GM21619 (cell line): ENCODE results near the gene GET4.

ENCODE experiments used
- ATAC-seq: cut with Tn5 transposase; IDR thresholded peaks from one replicate; pipeline ENCODE4 v1.9.1; 2021; ENCODE audit not compliant: unreplicated experiment

Gene GET4

DNA sequence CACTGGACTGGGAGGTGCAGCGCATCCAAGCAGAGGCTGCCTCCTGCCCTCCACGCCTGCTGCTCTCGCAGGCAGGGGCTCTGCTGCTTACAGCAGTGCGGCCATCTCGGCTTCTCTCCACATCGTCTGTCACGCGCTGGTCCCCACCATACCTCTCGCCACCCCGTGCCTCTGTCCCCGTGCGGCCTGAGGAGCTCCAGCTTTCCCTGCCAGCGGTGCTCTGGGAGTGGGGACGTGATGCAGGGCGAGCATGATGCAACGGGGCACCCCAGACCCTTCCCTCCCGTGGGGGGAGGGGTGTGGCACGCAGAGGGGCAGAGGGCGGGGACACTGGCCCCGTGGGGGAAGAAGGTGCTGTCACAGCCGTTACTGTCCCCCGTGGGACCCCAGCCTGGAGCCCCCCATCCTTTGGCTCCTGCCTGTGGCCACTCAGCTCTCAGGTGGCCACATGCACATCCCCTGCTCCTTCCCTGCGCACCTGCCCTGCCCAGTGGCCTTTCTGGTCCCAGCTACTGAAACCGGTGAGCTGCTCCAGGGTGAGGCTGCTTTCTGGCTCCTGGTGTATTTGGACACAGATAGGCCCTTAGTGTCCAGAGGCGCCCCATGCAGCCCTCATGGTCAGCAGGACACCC is 9.0 kb downstream of the GET4 start:
- ATAC-seq: no peak

DNA sequence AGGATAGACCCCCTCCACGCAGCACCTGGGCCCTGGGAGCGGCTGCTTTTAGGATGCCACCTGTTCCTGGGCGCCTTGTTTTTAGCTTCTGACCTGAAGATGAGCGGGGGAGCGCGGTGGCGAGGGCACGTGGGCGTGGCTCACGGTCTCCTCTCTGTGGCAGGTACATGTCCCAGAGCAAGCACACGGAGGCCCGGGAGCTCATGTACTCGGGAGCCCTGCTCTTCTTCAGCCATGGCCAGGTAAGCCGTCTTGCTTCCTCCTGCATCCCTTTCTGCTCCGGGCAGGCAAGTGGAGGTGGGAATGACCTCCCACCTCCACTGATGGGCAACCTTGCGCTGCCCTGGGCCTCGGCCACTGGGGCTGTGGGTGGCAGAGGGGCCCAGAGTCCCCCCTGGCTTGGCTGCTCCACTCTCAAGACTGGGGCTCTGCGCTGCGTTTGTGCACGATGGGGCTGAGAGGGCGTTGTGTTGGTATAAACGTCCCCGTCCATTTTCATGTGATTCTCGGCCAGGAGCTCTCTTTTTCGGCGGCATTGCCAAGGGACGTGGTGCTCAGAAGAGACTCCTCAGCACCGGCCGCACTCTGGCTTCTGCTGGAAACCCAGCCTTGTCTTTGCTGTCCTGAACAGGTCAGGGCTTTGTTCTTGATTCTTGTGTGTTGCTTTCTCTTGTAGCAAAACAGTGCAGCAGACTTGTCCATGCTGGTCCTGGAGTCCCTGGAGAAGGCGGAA is 9.7 kb downstream of the GET4 start:
- ATAC-seq: no peak

GRCh38 chr7:886626-887487 is 10.5 kb downstream of the GET4 start:
- ATAC-seq: no peak

DNA sequence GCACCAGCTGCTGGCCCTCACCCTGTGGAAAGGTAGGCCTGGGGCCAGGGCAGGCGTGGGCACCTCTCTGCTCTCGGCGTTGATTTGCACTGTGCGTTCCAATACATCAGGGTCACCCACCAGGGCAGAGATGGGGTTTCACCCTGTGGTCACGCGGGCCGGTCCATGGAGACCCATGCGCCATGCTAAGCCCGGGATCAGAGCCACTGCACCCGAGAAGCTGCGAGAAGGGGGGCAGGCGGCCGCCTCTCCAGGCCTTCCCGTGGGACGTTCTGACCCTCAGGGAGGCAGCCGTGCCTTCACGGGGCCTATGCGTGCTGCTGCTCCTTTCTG is 11.1 kb downstream of the GET4 start:
- ATAC-seq: no peak

DNA sequence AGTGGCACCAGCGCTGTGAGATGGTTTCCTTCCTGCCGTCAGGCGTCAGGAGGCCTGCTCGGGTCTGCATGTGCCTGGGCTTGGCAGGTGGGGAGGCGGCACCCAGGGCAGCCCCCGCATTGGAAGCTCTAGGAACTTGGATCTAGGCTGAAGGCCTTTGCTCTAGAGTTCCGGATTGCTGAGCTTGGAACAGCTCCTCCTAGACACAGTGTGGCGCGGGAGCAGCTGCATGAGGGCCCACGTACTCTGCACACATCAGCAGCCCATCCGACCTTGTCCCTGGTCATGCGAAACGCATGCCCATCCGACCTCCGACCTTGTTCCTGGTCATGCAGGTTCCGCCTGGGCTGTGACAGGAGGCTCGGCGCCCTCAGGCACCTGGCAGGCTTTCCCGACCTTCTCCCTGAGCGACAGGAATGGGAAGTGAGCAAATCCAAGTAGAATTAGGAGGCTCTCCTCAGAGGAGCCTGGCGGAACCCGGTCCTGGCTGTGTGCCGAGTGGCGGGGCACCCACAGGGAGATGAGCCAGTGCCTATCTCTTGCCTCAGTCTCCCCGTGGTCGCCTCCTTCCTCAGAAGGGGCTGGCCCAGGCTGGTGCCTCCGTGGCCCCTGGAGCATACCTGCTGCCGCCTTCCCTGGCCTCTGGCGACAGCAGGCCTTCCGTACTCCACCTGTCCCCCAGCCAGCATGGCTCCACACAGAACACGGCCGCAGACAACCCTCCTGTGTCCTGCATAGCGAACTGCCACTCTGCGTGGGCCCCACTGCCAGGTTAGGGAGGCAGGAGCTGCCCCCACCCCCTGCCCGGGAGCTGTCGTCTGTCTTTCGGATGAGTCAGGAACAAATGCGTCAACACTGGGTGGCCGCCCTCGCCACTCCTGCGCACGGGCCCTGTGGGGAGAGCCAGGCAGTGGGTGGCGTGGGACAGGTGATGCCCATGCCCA is 12.0 kb downstream of the GET4 start:
- no peak for ATAC-seq

DNA sequence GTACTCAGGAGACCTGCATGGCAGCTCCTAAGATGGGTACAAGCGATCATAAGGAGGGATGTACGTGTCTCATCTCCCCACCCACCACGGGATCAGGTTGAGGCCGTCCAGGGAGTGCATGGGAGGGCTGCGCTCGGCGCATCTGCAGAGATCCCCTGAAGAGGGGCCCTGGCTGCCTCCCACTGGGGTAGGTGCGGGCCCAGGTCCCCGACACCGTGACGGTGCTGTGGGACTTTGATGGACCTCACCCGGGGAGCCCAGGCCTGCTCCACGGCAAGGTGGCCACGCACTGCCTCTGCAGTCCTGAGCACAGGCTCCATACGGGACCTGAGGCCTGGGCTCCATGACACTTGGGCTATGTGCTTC is 12.7 kb downstream of the GET4 start:
- ATAC-seq: no peak

DNA sequence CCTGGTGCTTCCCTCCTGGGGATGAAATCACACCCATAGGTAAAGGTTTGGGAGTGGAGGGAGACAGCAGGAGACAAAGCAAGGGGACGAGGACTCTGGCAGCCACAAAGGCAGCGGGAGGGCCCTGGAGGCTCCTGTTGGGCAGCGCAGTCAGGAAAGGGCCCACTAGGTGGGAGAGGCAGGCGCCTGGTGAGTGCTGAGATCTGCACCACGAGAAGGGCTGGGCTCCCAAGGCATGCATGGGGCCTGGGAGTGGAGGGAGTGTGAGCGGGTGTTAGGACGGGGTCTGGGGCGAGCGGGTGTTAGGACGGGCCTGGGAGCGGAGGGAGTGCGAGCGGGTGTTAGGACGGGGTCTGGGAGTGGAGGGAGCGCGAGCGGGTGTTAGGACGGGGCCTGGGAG is 13.0 kb downstream of the GET4 start:
- no peak for ATAC-seq

DNA sequence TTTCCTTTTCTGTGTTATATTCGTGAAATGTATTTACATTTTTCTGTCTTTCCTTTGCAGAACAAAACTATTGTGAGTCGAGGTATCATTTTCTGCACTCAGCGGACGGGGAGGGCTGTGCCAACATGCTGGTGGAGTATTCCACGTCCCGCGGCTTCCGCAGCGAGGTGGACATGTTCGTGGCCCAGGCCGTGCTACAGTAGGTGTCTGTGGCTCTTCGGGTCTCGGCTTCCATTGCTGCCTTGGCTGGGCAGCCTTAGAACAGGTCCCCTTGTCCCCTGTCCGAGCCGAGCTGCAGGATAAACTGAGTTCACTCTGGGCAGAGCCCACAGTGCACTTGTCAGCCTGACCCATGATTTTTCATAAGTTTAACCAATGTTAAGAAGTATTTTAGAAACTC is 14.5 kb downstream of the GET4 start:
- ATAC-seq: no peak

DNA sequence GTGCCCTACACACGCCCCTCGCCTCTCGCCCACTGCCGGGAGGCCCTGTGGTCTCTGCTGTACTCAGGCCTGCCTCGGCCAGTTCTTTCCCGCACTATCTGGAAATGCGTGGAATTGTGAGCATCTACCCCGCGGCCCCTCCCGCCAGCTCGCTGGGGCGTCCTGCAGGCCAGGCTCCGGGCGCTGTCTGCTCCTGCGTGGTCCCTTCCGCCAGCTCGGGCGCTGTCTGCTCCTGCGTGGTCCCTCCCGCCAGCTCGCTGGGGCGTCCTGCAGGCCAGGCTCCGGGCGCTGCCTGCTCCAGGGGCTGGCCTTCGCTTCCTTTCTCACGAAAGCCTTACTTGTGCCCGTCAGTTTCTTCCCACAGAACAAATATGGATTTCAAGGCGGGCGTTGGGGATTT is 14.9 kb downstream of the GET4 start:
- no peak for ATAC-seq

GRCh38 chr7:891805-892204 is 15.5 kb downstream of the GET4 start:
- ATAC-seq: no peak

- ATAC-seq: no peak
These were observed 16.6 kb downstream of the GET4 start for GRCh38 chr7:892648-893593.

GRCh38 chr7:893686-894085 is 17.3 kb downstream of the GET4 start:
- no peak for ATAC-seq

DNA sequence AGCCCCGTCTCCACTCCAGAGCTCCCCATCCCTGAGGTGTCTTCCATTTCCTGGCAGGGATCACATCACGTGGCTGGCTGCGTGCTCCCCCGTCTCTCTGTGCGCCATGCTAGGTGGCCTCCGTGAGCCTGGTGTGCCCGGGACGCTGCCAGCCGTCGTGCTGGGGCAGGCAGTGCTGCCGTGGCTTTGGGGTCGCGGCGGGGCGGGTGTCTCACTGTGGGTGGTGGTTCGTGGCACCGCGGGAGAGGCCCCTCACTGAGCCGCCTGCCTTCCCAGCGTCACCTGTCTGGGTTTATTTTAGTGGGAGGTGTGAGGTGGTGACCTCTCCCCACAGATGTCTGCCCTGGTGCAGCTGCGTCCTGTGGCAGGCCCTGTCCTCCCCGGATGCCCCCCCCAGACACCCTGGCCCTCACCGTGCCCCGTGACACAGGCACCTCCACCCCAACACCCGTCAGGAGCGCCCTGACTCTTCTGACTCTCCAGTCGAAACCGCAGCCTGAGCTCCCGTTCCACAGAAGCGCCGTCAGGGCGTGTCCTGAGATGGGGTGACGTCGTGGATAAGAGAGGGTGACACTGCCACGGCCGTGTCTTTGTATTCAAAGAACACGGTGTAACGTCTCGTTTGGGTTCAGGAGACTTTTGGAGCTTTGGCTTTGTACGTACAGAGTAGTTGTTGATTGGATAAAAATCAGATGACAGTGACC is 18.0 kb downstream of the GET4 start:
- ATAC-seq: no peak

DNA sequence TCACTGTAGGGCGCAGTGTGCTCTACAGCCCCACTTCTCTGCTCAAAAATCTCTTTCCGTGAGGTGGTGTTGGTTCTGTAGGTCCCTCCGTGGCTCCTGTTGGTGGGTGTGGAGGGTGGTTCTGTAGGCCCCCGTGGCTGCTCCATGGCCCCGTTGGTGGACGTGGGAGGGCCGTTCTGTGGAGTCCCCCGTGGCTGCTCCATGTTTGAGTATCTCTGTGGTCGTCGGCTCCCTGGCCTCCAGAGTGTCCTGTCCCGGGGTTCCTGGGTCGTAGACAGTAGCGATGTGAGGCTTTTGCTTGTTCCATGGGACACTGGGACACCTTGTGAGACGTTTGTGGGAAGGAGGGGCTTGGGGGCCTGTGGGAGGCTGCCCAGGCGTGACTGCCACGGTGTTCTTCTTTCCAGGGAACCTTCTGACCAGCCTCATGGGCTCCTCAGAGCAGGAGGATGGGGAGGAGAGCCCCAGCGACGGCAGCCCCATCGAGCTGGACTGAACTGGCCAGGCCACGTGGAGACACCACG is 18.6 kb downstream of the GET4 start:
- ATAC-seq: no peak

- no peak for ATAC-seq
These were observed 19.2 kb downstream of the GET4 start for GRCh38 chr7:895451-896052.

DNA sequence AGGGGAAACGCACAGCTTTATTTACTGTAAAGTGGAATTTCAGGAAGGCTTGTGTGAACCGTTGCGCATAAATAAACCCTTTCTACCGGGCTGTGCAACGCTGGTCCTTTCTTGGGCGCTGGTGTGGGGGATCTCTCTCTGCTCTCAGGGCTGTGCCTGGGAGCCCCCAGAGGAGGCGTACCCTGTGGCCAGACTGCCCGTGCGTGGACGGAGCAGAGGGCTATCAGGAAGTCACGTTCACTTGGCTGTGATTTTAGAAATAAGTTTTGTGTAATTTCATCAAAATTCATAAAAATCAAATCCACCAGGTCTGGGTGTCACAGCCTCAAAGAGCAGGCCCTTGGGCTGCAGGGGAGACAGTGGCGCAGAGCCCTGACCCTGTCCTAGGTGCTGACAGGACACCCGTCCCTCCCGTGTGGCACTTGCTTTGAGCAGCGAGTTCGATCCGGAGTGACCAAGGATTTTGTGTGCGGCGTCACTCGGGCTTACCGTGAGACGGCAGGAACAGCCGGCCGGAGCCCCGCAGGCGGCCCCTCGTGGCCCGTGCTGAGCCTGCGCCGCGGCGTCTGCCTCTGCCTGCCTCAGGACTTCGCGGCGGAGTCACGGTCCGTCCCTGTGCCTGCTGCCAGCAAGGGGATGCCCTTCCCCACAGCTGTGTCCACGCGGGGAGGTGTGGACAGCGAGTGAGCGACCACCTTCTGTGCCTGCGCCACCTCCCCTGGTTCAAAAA is 20.2 kb downstream of the GET4 start:
- no peak for ATAC-seq

- ATAC-seq: no peak
These were observed 20.7 kb downstream of the GET4 start for GRCh38 chr7:897086-897485.

- no peak for ATAC-seq
These were observed 21.5 kb downstream of the GET4 start for GRCh38 chr7:897771-898376.
